Raji (cell line): ENCODE measurements around the gene ASXL3.

Experiments
- POLR2A ChIP-seq: IDR thresholded peaks from 2 replicates; pipeline ENCODE4 v1.6.1; 2011; ENCODE audit warnings: low read depth, low read length, control low read depth; ENCODE audit not compliant: insufficient read depth

Gene ASXL3

GRCh38 chr18:33611525-33612135, 33.6 kb downstream of the ASXL3 start:
- no peak for TF ChIP-seq POLR2A

GRCh38 chr18:33612632-33613031, 34.6 kb downstream of the ASXL3 start:
- no peak for TF ChIP-seq POLR2A

- no peak for TF ChIP-seq POLR2A
Measured at GRCh38 chr18:33616556-33616955, 38.5 kb downstream of the ASXL3 start.

- TF ChIP-seq POLR2A, result no peak
Measured at GRCh38 chr18:33627114-33627513, 49.1 kb downstream of the ASXL3 start.

GRCh38 chr18:33630476-33630875, 52.5 kb downstream of the ASXL3 start:
- TF ChIP-seq POLR2A, result no peak

- TF ChIP-seq POLR2A, result no peak
Measured at GRCh38 chr18:33641141-33641540, 63.1 kb downstream of the ASXL3 start.

- TF ChIP-seq POLR2A, result no peak
Measured at GRCh38 chr18:33644494-33644893, 66.5 kb downstream of the ASXL3 start.

GRCh38 chr18:33647365-33647764, 69.3 kb downstream of the ASXL3 start:
- TF ChIP-seq POLR2A, result no peak

- no peak for TF ChIP-seq POLR2A
Measured at GRCh38 chr18:33652635-33653034, 74.6 kb downstream of the ASXL3 start.

GRCh38 chr18:33653231-33653630, 75.2 kb downstream of the ASXL3 start:
- TF ChIP-seq POLR2A, result no peak

GRCh38 chr18:33656889-33657448, 79.0 kb downstream of the ASXL3 start:
- no peak for TF ChIP-seq POLR2A

GRCh38 chr18:33660696-33661310, 82.8 kb downstream of the ASXL3 start:
- no peak for TF ChIP-seq POLR2A

- TF ChIP-seq POLR2A, result no peak
Measured at GRCh38 chr18:33664241-33664874, 86.3 kb downstream of the ASXL3 start.

- no peak for TF ChIP-seq POLR2A
Measured at GRCh38 chr18:33665187-33665586, 87.2 kb downstream of the ASXL3 start.

- TF ChIP-seq POLR2A, result no peak
Measured at GRCh38 chr18:33665641-33666040, 87.6 kb downstream of the ASXL3 start.

GRCh38 chr18:33666915-33667314, 88.9 kb downstream of the ASXL3 start:
- no peak for TF ChIP-seq POLR2A
